Lower leg skin (tissue), 4 donors: Measurements from ENCODE around the gene ANXA6. TPM values are rescaled to one million over a fixed set of nuclear protein-coding genes. Genes with fewer than 3 reads are reported as not detected.

Experiments used
- DNase-seq, 2 donors: peaks; one replicate each; pipeline ENCODE4 v3.0.0-alpha.2; 2019; ENCODE audit warnings: low spot score in 2 of 2
- H3K4me3 ChIP-seq: fragments of 200-600 bp; sonication (generic); 2 replicates; pipeline ENCODE4 v1.5.1; 2017; ENCODE audit warnings: mild to moderate bottlenecking, low read depth; ENCODE audit not compliant: poor library complexity, severe bottlenecking
- CTCF ChIP-seq, 3 donors: fragments of 450-650 bp; IDR thresholded peaks; one replicate each; pipeline ENCODE4 v1.5.1; 2016; ENCODE audit warnings: antibody characterized with exemption in 3 of 3, mild to moderate bottlenecking in 3 of 3, moderate library complexity in 2 of 3
- POLR2A ChIP-seq, 2 donors: fragments of 450-650 bp; IDR thresholded peaks; one replicate each; pipeline ENCODE4 v1.6.1; 2016 to 2017; ENCODE audit warnings: antibody characterized with exemption in 2 of 2, mild to moderate bottlenecking in 1 of 2, moderate library complexity in 1 of 2
- WGBS, 2 donors: methylation state at CpG; one replicate each; pipeline ENCODE4 v1.1.5; 2018; 5-methylcytosine and 5-hydroxymethylcytosine counted together
- intact Hi-C: fragments of 100-400 bp; cut with DNase I; formaldehyde crosslinking; loops from one replicate; pipeline ENCODE4 v1.15.0; 2023; ENCODE audit warnings: low total_unique reads
- total RNA-seq, 4 donors: library from RNA; depleted of rRNA; stranded (reverse); fragments of >200 nt; gene quantifications; one replicate each; pipeline ENCODE4 v1.1.0, GENCODE V29; 2016

ANXA6 gene
- total RNA-seq, 4 donors from 2014 or later = 34.2 to 68.4 (median 43.3) TPM

GRCh38 chr5:151066920-151067319 is 90.7 kb downstream of the ANXA6 start:
- TF ChIP-seq CTCF (IDR thresholded peaks at IDR 0.05) (no peak), POLR2A (IDR thresholded peaks at IDR 0.05) (no peak)
- WGBS, 2 donors = 80 to 81% methylated on average over 6 of the region's 6 CpGs
- no peak for DNase-seq
- H3K4me3 ChIP-seq = no peak overlapping the region
- intact Hi-C loops = no loop called here

DNA sequence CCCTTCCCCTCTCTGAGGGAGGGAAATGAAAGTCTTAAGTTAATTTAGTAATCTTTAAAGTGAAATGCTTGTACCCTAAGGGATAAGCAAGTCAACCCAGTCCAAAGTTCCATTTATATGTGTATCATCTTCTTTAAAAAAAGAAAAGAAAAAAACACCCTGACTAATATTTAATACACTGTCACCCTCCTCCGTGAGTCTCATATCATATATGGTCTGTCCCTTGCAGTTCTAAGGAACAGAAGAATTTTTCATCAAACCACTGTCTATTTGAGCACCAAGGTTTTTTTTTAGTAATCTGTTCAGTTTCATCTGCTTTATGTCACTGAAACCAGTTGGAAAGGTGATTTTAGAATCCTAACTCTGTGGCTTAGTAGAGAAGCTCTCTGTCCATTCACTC is 92.0 kb downstream of the ANXA6 start:
- DNase-seq = no peak
- TF ChIP-seq CTCF (IDR thresholded peaks at IDR 0.05) (no peak), POLR2A (IDR thresholded peaks at IDR 0.05) (no peak)
- no peak overlapping the region for H3K4me3 ChIP-seq
- intact Hi-C loops = no loop called here
- 92 to 96% methylated on average over 1 of the region's 1 CpG for WGBS, 2 donors

DNA sequence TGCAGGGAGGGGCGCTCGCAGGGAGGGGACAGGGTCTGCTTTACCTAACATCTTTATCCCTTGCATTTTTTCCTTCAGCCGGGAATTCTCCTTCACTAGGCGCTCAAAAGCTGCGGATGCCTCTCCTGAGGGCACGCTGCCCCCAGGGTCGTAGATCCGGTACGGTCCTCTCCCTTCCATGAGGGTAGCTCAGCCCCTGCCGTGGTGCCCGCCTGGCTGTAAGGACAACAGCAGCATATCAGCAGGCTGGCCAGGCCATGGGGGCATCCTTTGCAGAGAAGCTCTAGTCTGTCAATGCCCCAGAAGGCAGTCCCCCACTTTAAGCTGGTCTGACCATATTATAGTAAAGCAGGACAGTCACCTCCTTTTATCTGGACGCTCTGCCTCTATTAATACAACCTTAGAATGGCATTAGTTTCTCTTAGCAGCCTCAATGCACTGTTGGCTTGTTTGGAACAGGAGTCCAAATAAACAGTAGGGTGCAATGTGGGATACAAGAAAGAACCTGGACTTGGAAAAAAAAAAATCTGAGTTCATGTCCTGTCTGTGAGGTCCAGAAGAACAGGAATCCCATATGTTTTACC is 92.6 kb downstream of the ANXA6 start:
- TF ChIP-seq CTCF (IDR thresholded peaks at IDR 0.05) (no peak), POLR2A (IDR thresholded peaks at IDR 0.05) (no peak)
- intact Hi-C loops = no loop called here
- WGBS, 2 donors = 96 to 97% methylated on average over 12 of the region's 12 CpGs
- no peak for DNase-seq
- H3K4me3 ChIP-seq = no peak overlapping the region

DNA sequence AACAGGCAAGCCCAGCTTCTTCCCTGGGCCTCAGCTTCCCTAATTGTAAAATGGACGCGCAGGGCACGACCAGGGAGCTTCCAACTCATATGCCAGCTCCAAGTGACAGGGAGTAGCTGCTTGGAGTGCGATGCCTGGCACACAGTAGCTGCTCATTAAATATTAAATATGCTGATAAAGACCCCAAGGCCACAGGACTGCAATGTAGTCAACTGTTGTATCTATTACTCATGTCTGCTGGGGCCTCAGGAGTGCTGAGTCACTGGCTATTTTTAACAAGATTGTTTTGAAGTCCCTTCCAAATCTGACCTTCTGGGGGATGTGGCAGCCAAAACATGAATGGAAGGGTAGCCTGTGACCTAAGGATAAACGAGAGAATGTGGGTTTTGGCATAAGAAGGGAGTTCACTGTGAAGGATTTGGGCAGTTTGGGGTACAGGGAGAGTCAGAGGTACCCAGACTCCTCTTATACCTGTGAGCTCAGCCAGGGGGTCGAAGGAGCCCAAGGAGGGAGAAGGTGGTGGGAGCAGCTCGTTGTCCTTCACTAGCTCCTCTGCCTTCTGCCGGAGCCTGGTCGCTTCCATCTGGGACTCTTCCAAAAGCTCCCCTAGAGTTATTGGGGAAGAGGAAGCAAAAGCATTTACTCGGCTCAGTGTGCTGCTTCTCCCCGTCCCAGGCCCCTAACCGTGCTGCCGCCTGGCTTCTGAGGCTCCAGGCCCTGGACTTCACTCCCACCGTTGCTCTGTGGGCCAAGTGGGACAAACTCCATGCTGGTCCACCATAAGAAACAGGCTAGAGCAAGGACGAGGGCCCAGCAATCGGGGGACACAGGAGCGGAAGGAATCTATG is 94.2 kb downstream of the ANXA6 start:
- no peak overlapping the region for H3K4me3 ChIP-seq
- 72% methylated on average over 17 of the region's 17 CpGs for WGBS, 2 donors
- intact Hi-C loops = no loop called here
- no peak for DNase-seq
- TF ChIP-seq POLR2A (IDR thresholded peaks at IDR 0.05) = no peak
- TF ChIP-seq CTCF (IDR thresholded peaks at IDR 0.05) = no peak

GRCh38 chr5:151062405-151063141 is 95.0 kb downstream of the ANXA6 start:
- H3K4me3 ChIP-seq = no peak overlapping the region
- intact Hi-C loops = no loop called here
- TF ChIP-seq CTCF (IDR thresholded peaks at IDR 0.05) = no peak
- TF ChIP-seq POLR2A (IDR thresholded peaks at IDR 0.05) = no peak
- no peak for DNase-seq
- 96% methylated on average over 5 of the region's 5 CpGs for WGBS, 2 donors
